GM12878 (cell line): Measurements from ENCODE around the gene RIC1. TPM values are rescaled to one million over a fixed set of nuclear protein-coding genes. Genes with fewer than 3 reads are reported as not detected.

Source experiments
- ATAC-seq: fragments of 200-7000 bp; cut with Tn5 transposase; 3 replicates; pipeline ENCODE4 v1.9.1; 2020; ENCODE audit warnings: mild to moderate bottlenecking, moderate library complexity
- BruUV-seq: library from RNA; stranded (reverse); fragments of 400-500 nt; replicated peaks from 2 replicates; lab custom pipeline; 2021; lab: Mats Ljungman, UMichigan
- CTCF ChIA-PET: fragments of 300-600 bp; sonication (Branson Sonifier 250); formaldehyde crosslinking; extraction: SDS; loops from one replicate; lab custom pipeline; 2021; ENCODE audit warnings: inconsistent platforms; lab: Yijun Ruan, JAX
- POLR2A ChIA-PET: fragments of 350-600 bp; formaldehyde crosslinking; extraction: SDS; loops from one replicate; lab custom pipeline; 2021; ENCODE audit warnings: inconsistent platforms; lab: Charles Lee
- RAD21 ChIA-PET: fragments of 300-600 bp; sonication (Branson Sonifier 250); formaldehyde crosslinking; loops from one replicate; lab custom pipeline; 2023; ENCODE audit warnings: antibody characterized with exemption; ENCODE audit not compliant: unreplicated experiment; lab: Charles Lee
- SMC1A ChIA-PET: fragments of 300-600 bp; sonication (Branson Sonifier 250); formaldehyde crosslinking; loops from one replicate; lab custom pipeline; 2023; ENCODE audit not compliant: unreplicated experiment, uncharacterized antibody; lab: Charles Lee
- DNase-seq: peaks from one replicate; pipeline ENCODE4 v3.0.0-alpha.2; 2011; ENCODE audit warnings: low read depth, low spot score
- FAIRE-seq: peaks from 3 replicates; lab custom pipeline; 2011; peaks lifted over from hg19 to GRCh38; lab: Jason Lieb, UNC
- H2AFZ ChIP-seq: 2 replicates; pipeline ENCODE4 v1.6.0; 2011; ENCODE audit warnings: low read depth, low read length, control low read depth; ENCODE audit not compliant: control insufficient read depth
- H3K27ac ChIP-seq: 2 replicates; pipeline ENCODE4 v1.5.1; 2011; ENCODE audit warnings: control low read depth; ENCODE audit not compliant: control insufficient read depth, insufficient read depth
- H3K27me3 ChIP-seq, 2 experiments: replicated peaks in 1 of 2; 2 replicates each; pipeline versions ENCODE4 v1.6.0 to v1.6.1; 2011; ENCODE audit warnings: low read length in 1 of 2; ENCODE audit not compliant: control insufficient read depth in 2 of 2, insufficient read depth in 2 of 2
- H3K36me3 ChIP-seq, 2 experiments: 2 replicates each; pipeline ENCODE4 v1.5.1; 2011; ENCODE audit warnings: low read length in 1 of 2; ENCODE audit not compliant: control insufficient read depth in 2 of 2, insufficient read depth in 2 of 2
- H3K4me1 ChIP-seq: 2 replicates; pipeline ENCODE4 v1.6.1; 2011; ENCODE audit warnings: mild to moderate bottlenecking, low read length, moderate library complexity, mixed read lengths; ENCODE audit not compliant: control insufficient read depth, insufficient read depth
- H3K4me2 ChIP-seq: 2 replicates; pipeline ENCODE4 v1.6.0; 2011; ENCODE audit warnings: control low read depth; ENCODE audit not compliant: control insufficient read depth, insufficient read depth
- H3K4me3 ChIP-seq: fragments of 200-600 bp; sonication (generic); 2 replicates; pipeline ENCODE4 v1.5.1; 2016
- H3K79me2 ChIP-seq: 2 replicates; pipeline ENCODE4 v1.6.0; 2011; ENCODE audit warnings: low read length; ENCODE audit not compliant: control insufficient read depth, insufficient read depth
- H3K9ac ChIP-seq: 2 replicates; pipeline ENCODE4 v1.8.0; 2011; ENCODE audit warnings: low read length, control low read depth, mixed read lengths; ENCODE audit not compliant: control insufficient read depth, insufficient read depth
- H3K9me3 ChIP-seq: replicated peaks from 3 replicates; pipeline ENCODE4 v1.5.1; 2011; ENCODE audit warnings: mild to moderate bottlenecking, low read length; ENCODE audit not compliant: control insufficient read depth, insufficient read depth
- H4K20me1 ChIP-seq: 2 replicates; pipeline ENCODE4 v1.6.0; 2011; ENCODE audit not compliant: control insufficient read depth, insufficient read depth
- CBFB ChIP-seq: IDR thresholded peaks from 2 replicates; pipeline ENCODE4 v1.6.1; 2016; ENCODE audit warnings: antibody characterized with exemption, low read depth
- HDAC6 ChIP-seq: fragments of 200-600 bp; sonication (generic); IDR thresholded peaks from one replicate; pipeline ENCODE4 v1.8.0; 2017; ENCODE audit warnings: antibody characterized with exemption; ENCODE audit not compliant: unreplicated experiment
- KAT2A ChIP-seq: conservative IDR thresholded peaks from 2 replicates; pipeline ENCODE4 v1.6.1; 2011; ENCODE audit warnings: low read depth, low read length; ENCODE audit not compliant: control insufficient read depth
- PML ChIP-seq: IDR thresholded peaks from 2 replicates; pipeline ENCODE4 v1.6.1; 2012; ENCODE audit warnings: low read length, inconsistent platforms
- POLR2AphosphoS2 ChIP-seq: IDR thresholded peaks from 2 replicates; pipeline ENCODE4 v1.6.1; 2011; ENCODE audit warnings: low read depth, mild to moderate bottlenecking, low read length, improper control_type of control experiment, moderate library complexity
- RFX5 ChIP-seq: IDR thresholded peaks from 2 replicates; pipeline ENCODE4 v1.6.1; 2011; ENCODE audit warnings: low read depth, low read length, improper control_type of control experiment
- YY1 ChIP-seq: IDR thresholded peaks from 2 replicates; pipeline ENCODE4 v1.6.1; 2011; ENCODE audit warnings: low read depth, mild to moderate bottlenecking, low read length
- WGBS: methylation state at CpG from one replicate; pipeline ENCODE4 v1.1.6; 2016; ENCODE audit warnings: low lambda C conversion rate; ENCODE audit not compliant: insufficient replicate concordance, insufficient coverage; ENCODE audit errors: missing lambda C conversion rate; 5-methylcytosine and 5-hydroxymethylcytosine counted together
- in situ Hi-C: fragments of 300-500 bp; cut with MboI; formaldehyde crosslinking; loops from 9 replicates; pipeline ENCODE4 v1.14.3; 2018; ENCODE audit warnings: mixed read lengths
- intact Hi-C: fragments of 100-400 bp; cut with micrococcal nuclease; formaldehyde crosslinking; loops from one replicate; pipeline ENCODE4 v1.14.2; 2022; ENCODE audit not compliant: unreplicated experiment
- polyA plus RNA-seq, 11 experiments: library from polyadenylated mRNA; depleted of rRNA in 4 of 11; unstranded in 6 of 11; stranded (reverse) in 5 of 11; fragments of >200 nt; fragmentation: Nextera tagmentation in 4 of 11; fragmentation: Illumina TruSeq in 1 of 11; extraction: Ambion mirVana in 4 of 11; extraction: Trizol in 1 of 11; gene quantifications; 1 replicate in 1 of 11; 2 replicates in 10 of 11; pipeline versions ENCODE4 v1.2.1 to v1.2.3, GENCODE V29; 2011 to 2016; ENCODE audit warnings: inconsistent platforms in 2 of 11, missing spikeins in 2 of 11, low read depth in 1 of 11
- total RNA-seq, 4 experiments: library from RNA; depleted of rRNA in 3 of 4; stranded (reverse); fragments of >200 nt in 3 of 4; fragmentation: Illumina TruSeq in 1 of 4; extraction: Trizol in 1 of 4; gene quantifications; 2 replicates each; pipeline versions ENCODE4 v1.2.1 to v1.2.3, GENCODE V29; 2013 to 2021
- TF ChIP-seq, protein P1 (sequence below): IDR thresholded peaks from 2 replicates; pipeline ENCODE4 v1.6.1; 2012; ENCODE audit warnings: improper control_type of control experiment, low read depth, low read length; ENCODE audit not compliant: insufficient replicate concordance
- TF ChIP-seq, protein P2 (sequence below): fragments of 450-650 bp; IDR thresholded peaks from 2 replicates; pipeline ENCODE4 v1.6.1; 2016; ENCODE audit warnings: mild to moderate bottlenecking, moderate library complexity, borderline replicate concordance
- TF ChIP-seq, protein P3 (sequence below), 3 experiments: IDR thresholded peaks in 2 of 3; conservative IDR thresholded peaks in 1 of 3; 2 replicates each; pipeline ENCODE4 v1.5.1; 2011; ENCODE audit warnings: low read depth in 3 of 3, low read length in 3 of 3, mild to moderate bottlenecking in 3 of 3, control low read depth in 2 of 3, moderate library complexity in 2 of 3, inconsistent platforms in 1 of 3, mixed read lengths in 1 of 3; ENCODE audit not compliant: control insufficient read depth in 2 of 3, insufficient read depth in 1 of 3; ENCODE audit errors: extremely low read depth in 1 of 3

RIC1 gene
- total and polyA plus RNA-seq, 10 of the 15 experiments (the other 5 are each of a cell fraction or from before 2014, with no cell fraction given) = 6.2 to 59.8 (median 33.3) TPM

DNA sequence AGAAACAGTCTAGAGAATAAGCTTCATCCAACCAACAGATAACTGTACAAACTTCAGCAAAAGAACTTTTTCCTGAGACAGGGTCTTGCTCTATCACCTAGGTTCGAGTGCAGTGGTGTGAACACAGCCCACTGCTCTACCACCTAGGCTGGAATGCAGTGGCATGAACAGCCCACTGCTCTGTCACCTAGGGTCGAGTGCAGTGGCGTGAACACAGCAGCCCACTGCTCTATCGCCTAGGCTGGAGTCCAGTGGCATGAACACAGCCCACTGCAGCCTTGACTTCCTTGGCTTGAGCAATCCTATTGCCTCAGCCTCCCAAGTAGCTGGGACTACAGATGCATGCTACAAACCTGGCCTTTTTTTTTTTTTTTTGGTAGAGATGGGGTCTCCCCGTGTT lies 160.6 kb downstream of the RIC1 start:
- H3K9me3 ChIP-seq = no peaks in the 10 kb centered on the region
- WGBS = 88% methylated on average over 5 of the region's 5 CpGs
- intact Hi-C loops (no loop called here), in situ Hi-C loops (no loop called here)
- ChIA-PET POLR2A (interaction anchor here (0.6 kb wide), 1 partner anchor 63 kb away, joined by 3 read pairs; no protein-coding TSS in a partner anchor), SMC1A (interaction anchor here (1.4 to 1.6 kb wide), 2 partner anchors 10 to 33 kb away, joined by 3 to 4 read pairs; no protein-coding TSS in a partner anchor), CTCF (interaction anchor here (0.6 to 1.0 kb wide), 3 partner anchors 15 to 557 kb away, joined by 3 to 4 read pairs (median 3); no protein-coding TSS in a partner anchor), RAD21 (no interaction called here)
- ATAC-seq (peak; percentile 20; the same call in 1 of the 3 replicates), FAIRE-seq (no peak), DNase-seq (no peak)
- no peak overlapping the region for H2AFZ ChIP-seq
- H3K4me3 ChIP-seq = no peak overlapping the region
- peaks cover 15 to 18% of the 10 kb centered on the region in 2 experiments for H3K36me3 ChIP-seq
- BruUV-seq = no TSS peak
- H3K9ac ChIP-seq = no peak overlapping the region
- no peaks in the 10 kb centered on the region for H3K4me1 ChIP-seq
- H3K4me2 ChIP-seq = no peak overlapping the region
- H3K79me2 ChIP-seq = no peaks in the 10 kb centered on the region
- no peak overlapping the region for H3K27ac ChIP-seq
- H4K20me1 ChIP-seq = no peaks in the 10 kb centered on the region
- H3K27me3 ChIP-seq = no peaks in the 10 kb centered on the region
- TF ChIP-seq CBFB (no peak), KAT2A (no peak), YY1 (no peak), PML (no peak), HDAC6 (no peak), RFX5 (no peak), POLR2AphosphoS2 (no peak)
- TF ChIP-seq, protein P1, sequence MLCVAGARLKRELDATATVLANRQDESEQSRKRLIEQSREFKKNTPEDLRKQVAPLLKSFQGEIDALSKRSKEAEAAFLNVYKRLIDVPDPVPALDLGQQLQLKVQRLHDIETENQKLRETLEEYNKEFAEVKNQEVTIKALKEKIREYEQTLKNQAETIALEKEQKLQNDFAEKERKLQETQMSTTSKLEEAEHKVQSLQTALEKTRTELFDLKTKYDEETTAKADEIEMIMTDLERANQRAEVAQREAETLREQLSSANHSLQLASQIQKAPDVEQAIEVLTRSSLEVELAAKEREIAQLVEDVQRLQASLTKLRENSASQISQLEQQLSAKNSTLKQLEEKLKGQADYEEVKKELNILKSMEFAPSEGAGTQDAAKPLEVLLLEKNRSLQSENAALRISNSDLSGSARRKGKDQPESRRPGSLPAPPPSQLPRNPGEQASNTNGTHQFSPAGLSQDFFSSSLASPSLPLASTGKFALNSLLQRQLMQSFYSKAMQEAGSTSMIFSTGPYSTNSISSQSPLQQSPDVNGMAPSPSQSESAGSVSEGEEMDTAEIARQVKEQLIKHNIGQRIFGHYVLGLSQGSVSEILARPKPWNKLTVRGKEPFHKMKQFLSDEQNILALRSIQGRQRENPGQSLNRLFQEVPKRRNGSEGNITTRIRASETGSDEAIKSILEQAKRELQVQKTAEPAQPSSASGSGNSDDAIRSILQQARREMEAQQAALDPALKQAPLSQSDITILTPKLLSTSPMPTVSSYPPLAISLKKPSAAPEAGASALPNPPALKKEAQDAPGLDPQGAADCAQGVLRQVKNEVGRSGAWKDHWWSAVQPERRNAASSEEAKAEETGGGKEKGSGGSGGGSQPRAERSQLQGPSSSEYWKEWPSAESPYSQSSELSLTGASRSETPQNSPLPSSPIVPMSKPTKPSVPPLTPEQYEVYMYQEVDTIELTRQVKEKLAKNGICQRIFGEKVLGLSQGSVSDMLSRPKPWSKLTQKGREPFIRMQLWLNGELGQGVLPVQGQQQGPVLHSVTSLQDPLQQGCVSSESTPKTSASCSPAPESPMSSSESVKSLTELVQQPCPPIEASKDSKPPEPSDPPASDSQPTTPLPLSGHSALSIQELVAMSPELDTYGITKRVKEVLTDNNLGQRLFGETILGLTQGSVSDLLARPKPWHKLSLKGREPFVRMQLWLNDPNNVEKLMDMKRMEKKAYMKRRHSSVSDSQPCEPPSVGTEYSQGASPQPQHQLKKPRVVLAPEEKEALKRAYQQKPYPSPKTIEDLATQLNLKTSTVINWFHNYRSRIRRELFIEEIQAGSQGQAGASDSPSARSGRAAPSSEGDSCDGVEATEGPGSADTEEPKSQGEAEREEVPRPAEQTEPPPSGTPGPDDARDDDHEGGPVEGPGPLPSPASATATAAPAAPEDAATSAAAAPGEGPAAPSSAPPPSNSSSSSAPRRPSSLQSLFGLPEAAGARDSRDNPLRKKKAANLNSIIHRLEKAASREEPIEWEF = no peak
- TF ChIP-seq, protein P2, sequence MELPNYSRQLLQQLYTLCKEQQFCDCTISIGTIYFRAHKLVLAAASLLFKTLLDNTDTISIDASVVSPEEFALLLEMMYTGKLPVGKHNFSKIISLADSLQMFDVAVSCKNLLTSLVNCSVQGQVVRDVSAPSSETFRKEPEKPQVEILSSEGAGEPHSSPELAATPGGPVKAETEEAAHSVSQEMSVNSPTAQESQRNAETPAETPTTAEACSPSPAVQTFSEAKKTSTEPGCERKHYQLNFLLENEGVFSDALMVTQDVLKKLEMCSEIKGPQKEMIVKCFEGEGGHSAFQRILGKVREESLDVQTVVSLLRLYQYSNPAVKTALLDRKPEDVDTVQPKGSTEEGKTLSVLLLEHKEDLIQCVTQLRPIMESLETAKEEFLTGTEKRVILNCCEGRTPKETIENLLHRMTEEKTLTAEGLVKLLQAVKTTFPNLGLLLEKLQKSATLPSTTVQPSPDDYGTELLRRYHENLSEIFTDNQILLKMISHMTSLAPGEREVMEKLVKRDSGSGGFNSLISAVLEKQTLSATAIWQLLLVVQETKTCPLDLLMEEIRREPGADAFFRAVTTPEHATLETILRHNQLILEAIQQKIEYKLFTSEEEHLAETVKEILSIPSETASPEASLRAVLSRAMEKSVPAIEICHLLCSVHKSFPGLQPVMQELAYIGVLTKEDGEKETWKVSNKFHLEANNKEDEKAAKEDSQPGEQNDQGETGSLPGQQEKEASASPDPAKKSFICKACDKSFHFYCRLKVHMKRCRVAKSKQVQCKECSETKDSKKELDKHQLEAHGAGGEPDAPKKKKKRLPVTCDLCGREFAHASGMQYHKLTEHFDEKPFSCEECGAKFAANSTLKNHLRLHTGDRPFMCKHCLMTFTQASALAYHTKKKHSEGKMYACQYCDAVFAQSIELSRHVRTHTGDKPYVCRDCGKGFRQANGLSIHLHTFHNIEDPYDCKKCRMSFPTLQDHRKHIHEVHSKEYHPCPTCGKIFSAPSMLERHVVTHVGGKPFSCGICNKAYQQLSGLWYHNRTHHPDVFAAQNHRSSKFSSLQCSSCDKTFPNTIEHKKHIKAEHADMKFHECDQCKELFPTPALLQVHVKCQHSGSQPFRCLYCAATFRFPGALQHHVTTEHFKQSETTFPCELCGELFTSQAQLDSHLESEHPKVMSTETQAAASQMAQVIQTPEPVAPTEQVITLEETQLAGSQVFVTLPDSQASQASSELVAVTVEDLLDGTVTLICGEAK = no peak
- TF ChIP-seq, protein P3, sequence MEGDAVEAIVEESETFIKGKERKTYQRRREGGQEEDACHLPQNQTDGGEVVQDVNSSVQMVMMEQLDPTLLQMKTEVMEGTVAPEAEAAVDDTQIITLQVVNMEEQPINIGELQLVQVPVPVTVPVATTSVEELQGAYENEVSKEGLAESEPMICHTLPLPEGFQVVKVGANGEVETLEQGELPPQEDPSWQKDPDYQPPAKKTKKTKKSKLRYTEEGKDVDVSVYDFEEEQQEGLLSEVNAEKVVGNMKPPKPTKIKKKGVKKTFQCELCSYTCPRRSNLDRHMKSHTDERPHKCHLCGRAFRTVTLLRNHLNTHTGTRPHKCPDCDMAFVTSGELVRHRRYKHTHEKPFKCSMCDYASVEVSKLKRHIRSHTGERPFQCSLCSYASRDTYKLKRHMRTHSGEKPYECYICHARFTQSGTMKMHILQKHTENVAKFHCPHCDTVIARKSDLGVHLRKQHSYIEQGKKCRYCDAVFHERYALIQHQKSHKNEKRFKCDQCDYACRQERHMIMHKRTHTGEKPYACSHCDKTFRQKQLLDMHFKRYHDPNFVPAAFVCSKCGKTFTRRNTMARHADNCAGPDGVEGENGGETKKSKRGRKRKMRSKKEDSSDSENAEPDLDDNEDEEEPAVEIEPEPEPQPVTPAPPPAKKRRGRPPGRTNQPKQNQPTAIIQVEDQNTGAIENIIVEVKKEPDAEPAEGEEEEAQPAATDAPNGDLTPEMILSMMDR (IDR thresholded peaks at IDR 0.05 in 2 of 3, conservative IDR thresholded peaks at IDR 0.05 in 1 of 3; ENCODE audit: control insufficient read depth in 2 of 3, extremely low read depth in 1 of 3, insufficient read depth in 1 of 3, low read depth in 3 of 3, low read length in 3 of 3) = no peak
